T-helper 2 cell treated with Interferon-gamma antibody and Interleukin-4, amounts not matched to agents 5 μg/mL and 100 μg/mL, for 36 hours (primary cell): ENCODE data around the gene OLIG1.
A peak's percentile ranks its signal among the peaks of the same experiment; 100 is the strongest.

Source experiments
- DNase-seq: peaks from one replicate; pipeline ENCODE4 v3.0.0; 2021; ENCODE audit warnings: low spot score
- H3K27ac Mint-ChIP-seq: one replicate; pipeline ENCODE4 v1.8.0; 2021; ENCODE audit warnings: mild to moderate bottlenecking, mixed read lengths
- H3K27me3 Mint-ChIP-seq: one replicate; pipeline ENCODE4 v1.8.0; 2021; ENCODE audit warnings: low read depth, mixed read lengths
- H3K36me3 Mint-ChIP-seq: one replicate; pipeline ENCODE4 v1.8.0; 2021; ENCODE audit warnings: low read depth, mixed read lengths
- H3K4me1 Mint-ChIP-seq: one replicate; pipeline ENCODE4 v1.8.0; 2021; ENCODE audit warnings: low read depth, mixed read lengths
- H3K4me3 Mint-ChIP-seq: one replicate; pipeline ENCODE4 v1.8.0; 2022; ENCODE audit warnings: mild to moderate bottlenecking, moderate library complexity, mixed read lengths
- H3K9me3 Mint-ChIP-seq: one replicate; pipeline ENCODE4 v1.8.0; 2021; ENCODE audit warnings: mixed read lengths

Gene OLIG1

DNA sequence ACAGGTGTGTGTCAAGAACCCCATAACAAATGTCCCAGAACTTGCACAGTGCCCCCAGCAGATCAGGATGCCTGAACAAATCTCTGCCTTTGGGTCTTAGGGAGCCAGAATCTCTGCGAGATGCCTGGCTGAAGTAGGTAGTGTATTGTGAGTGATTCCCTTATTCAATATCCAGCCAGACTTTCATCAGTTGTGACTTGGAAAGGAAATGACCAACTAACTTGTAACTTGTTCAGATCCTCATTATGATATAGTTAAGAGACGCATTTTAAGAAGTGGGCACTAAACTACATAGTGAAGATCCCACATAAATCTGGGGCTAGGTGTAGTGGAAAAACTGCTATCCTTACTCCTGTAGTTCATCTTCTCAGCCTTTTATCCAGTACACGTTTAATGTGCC is 32.4 kb upstream of the OLIG1 start:
- no peaks in the 10 kb centered on the region for H3K9me3 Mint-ChIP-seq
- no peaks in the 10 kb centered on the region for H3K36me3 Mint-ChIP-seq
- peak overlapping the region; percentile 35 for H3K4me3 Mint-ChIP-seq
- no peak overlapping the region for H3K27ac Mint-ChIP-seq
- H3K27me3 Mint-ChIP-seq = peaks cover 36% of the 10 kb centered on the region
- peaks cover 14% of the 10 kb centered on the region for H3K4me1 Mint-ChIP-seq
- DNase-seq = no peak

DNA sequence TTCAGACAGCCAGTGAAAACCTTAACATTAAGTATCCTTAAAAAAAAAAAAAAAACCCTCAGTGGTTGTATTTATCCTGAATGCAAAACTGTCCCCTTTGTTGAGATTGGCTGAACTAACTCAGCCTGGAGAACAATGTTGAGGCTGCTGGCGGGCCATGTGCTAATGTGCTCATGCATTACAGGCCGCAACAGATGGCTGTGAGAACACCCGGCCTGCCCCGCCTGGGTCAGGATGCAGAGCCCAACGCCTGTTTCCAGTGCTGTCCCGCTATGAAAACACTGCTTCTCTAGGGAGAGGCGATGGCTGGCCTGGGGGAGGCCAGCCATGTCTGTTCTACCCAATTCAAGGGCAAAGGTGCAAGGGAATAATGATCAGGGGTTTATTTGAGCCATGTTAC is 30.4 kb upstream of the OLIG1 start:
- Mint-ChIP-seq H3K36me3 (no peaks in the 10 kb centered on the region), H3K4me1 (peaks cover 14% of the 10 kb centered on the region), H3K27ac (no peak overlapping the region), H3K9me3 (no peaks in the 10 kb centered on the region), H3K27me3 (peaks cover 33% of the 10 kb centered on the region), H3K4me3 (no peak overlapping the region)
- DNase-seq = no peak

DNA sequence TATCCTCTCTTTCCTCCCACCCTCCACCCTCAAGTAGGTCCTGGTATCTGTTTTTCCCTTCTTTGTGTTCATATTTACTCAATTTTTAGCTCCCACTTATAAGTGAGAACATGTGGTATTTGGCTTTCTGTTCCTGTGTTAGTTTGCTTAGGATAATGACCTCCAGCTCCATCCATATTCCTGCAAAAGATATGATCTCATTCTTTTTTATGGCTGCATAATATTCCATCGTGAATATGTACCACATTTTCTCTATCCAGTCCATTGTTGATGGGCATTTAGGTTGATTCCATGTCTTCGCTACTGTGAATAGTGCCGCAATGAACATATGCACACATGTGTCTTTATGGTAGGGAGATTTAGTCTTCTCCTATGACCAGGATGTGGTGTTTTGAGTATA is 29.7 kb upstream of the OLIG1 start:
- H3K9me3 Mint-ChIP-seq = no peaks in the 10 kb centered on the region
- peaks cover 14% of the 10 kb centered on the region for H3K4me1 Mint-ChIP-seq
- H3K27me3 Mint-ChIP-seq = peaks cover 36% of the 10 kb centered on the region
- H3K36me3 Mint-ChIP-seq = no peaks in the 10 kb centered on the region
- H3K4me3 Mint-ChIP-seq = no peak overlapping the region
- no peak overlapping the region for H3K27ac Mint-ChIP-seq
- no peak for DNase-seq

DNA sequence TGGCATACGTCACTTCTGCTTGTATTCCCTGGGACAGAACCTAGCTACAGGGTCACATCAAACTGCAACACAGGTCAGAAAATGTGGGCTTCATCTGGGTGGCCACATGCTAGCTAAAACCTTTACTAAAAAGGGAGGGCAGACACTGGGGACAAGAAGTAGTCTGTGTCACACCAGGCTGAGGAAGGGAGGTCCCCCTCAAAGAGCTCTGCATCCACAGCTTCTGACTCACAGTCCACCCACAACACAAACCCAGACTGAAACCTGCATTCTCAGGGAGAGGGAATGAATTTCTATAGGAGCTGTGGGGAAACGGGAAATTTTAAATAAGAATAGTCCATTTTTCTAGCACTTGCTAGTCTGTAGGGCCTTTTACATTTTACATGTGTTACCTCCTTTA is 28.0 kb upstream of the OLIG1 start:
- H3K9me3 Mint-ChIP-seq = no peaks in the 10 kb centered on the region
- H3K4me3 Mint-ChIP-seq = no peak overlapping the region
- H3K27me3 Mint-ChIP-seq = peaks cover 42% of the 10 kb centered on the region
- H3K4me1 Mint-ChIP-seq = peaks cover 6% of the 10 kb centered on the region
- H3K36me3 Mint-ChIP-seq = no peaks in the 10 kb centered on the region
- no peak overlapping the region for H3K27ac Mint-ChIP-seq
- no peak for DNase-seq

DNA sequence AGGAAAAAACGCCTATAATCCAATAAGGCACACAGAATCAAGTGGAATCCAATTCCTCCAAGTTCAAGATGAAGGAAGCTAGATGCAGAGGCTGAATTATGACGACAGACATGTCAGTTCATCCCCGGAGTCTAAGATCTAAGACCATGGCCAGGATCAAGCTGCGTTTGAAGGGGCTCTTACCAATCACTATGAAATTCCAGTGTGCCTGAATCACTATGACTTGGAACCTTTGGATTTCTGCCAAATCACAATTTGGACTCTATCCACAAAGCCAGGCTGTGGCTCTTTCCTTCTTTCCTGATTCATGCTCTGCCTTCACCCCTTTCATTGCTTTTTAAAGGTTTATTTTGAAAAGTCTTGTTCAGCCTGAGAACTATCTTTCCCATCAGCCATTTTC is 27.1 kb upstream of the OLIG1 start:
- Mint-ChIP-seq H3K27ac (no peak overlapping the region), H3K9me3 (no peaks in the 10 kb centered on the region), H3K4me3 (no peak overlapping the region), H3K36me3 (no peaks in the 10 kb centered on the region), H3K27me3 (peaks cover 45% of the 10 kb centered on the region), H3K4me1 (no peaks in the 10 kb centered on the region)
- DNase-seq = no peak

DNA sequence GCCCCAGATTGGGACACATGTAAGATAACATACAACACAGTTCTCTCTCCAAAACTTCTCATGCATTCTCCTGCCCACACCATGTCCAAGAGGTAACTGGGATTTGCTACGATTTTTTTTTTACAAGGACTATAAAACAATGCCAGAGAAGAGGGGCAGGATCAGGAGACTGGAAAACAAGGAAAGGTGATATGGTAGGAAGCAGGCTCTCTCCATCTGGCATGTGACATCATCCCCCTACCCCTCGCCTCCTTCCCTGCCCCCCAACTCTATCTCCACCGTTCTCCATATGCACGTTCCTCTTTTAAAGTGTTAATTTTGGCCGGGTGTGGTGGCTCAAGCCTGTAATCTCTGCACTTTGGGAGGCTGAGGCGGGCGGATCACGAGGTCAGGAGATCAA is 23.5 kb upstream of the OLIG1 start:
- H3K36me3 Mint-ChIP-seq = no peaks in the 10 kb centered on the region
- no peak overlapping the region for H3K4me3 Mint-ChIP-seq
- H3K27me3 Mint-ChIP-seq = peaks cover 28% of the 10 kb centered on the region
- DNase-seq = no peak
- no peaks in the 10 kb centered on the region for H3K9me3 Mint-ChIP-seq
- H3K4me1 Mint-ChIP-seq = peaks cover 2% of the 10 kb centered on the region
- H3K27ac Mint-ChIP-seq = no peak overlapping the region

DNA sequence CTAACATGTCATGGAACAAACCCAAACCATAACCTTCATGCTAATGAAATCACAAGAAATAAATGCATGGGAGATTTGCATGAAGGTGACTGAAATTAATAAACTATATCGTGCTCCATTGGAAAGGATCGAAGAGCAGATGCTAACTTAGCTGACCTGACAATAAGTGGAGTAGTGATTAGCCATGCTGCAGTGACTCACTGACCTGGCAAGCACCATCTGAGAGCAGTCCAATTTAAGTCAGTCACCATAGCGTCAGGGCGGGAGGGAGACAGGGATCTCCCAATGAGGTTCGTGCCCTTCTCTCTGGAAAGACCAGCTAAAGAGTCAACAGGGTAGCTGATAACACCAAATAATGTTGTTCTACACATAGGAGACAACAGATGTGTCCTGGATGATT is 22.7 kb upstream of the OLIG1 start:
- Mint-ChIP-seq H3K27me3 (peaks cover 22% of the 10 kb centered on the region), H3K27ac (no peak overlapping the region)
- no peak for DNase-seq

DNA sequence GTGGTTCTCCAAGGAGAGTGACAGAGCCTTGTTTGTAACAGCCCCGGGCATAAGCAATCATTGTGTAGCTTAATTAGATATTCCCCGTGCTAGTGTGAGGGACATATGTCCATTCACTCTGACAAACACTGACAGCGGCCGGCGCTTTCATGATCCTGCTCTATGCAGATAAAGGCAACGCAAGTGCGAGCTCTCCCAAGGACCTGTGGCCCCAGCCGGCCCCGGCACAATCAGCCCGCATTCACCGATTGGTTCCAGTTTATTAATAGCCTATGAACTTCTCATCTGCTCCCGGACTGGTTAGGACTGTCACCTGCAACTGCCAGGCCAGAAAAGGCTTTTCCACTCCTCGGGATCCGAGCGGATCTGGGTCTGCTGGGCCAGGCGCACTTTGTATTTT is 18.0 kb upstream of the OLIG1 start:
- Mint-ChIP-seq H3K27me3 (peaks cover 31% of the 10 kb centered on the region), H3K9me3 (no peaks in the 10 kb centered on the region), H3K36me3 (no peaks in the 10 kb centered on the region), H3K27ac (no peak overlapping the region), H3K4me1 (peaks cover 2% of the 10 kb centered on the region), H3K4me3 (no peak overlapping the region)
- no peak for DNase-seq

More for the DNA sequence above, 22.7 kb upstream of the OLIG1 start:
- Mint-ChIP-seq H3K4me1 (peaks cover 2% of the 10 kb centered on the region), H3K4me3 (no peak overlapping the region), H3K9me3 (no peaks in the 10 kb centered on the region), H3K36me3 (no peaks in the 10 kb centered on the region)

DNA sequence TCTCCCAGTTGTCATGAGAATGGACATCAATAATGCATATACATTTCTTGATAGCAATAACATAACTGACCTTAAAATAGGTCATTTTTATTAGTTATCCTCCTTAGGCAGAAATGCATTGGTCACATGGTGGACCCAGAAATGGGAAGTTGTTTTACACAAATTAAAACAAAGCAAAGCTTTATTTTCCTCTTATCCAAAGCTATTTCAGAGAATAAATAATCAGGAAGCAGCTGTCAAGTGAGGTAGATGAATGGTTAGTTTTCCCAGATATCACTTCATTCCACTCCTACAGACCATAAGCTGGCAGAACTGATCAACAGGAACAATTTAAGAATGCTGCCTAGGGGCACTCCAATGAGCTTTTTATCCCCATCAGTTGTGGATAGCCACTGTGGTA is 16.0 kb upstream of the OLIG1 start:
- H3K27me3 Mint-ChIP-seq = peaks cover 29% of the 10 kb centered on the region

DNA sequence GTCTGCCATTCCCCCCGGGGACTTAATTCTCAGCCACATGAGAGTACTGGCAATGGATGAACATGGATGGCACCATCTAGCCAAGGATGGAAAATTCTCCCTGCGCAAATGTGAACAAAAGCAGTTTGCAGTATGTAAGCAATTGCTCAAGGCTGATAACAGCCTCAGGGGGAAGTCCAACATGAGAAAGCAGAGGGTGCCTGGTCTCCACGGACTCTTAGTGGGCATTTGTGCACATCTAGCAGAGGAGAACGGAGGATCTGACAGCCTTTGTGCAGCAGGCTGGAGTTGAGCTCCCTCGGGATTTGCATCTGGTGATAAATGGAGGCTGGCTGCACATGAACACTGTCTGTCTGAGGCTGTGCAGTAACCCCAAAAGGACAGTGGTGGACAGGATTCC is 13.9 kb upstream of the OLIG1 start:
- Mint-ChIP-seq H3K4me1 (peaks cover 2% of the 10 kb centered on the region), H3K27me3 (peaks cover 34% of the 10 kb centered on the region), H3K9me3 (no peaks in the 10 kb centered on the region), H3K36me3 (no peaks in the 10 kb centered on the region), H3K27ac (no peak overlapping the region), H3K4me3 (no peak overlapping the region)
- no peak for DNase-seq

More for the DNA sequence above, 16.0 kb upstream of the OLIG1 start:
- Mint-ChIP-seq H3K36me3 (no peaks in the 10 kb centered on the region), H3K4me1 (peaks cover 2% of the 10 kb centered on the region), H3K4me3 (no peak overlapping the region), H3K27ac (no peak overlapping the region), H3K9me3 (no peaks in the 10 kb centered on the region)
- no peak for DNase-seq

DNA sequence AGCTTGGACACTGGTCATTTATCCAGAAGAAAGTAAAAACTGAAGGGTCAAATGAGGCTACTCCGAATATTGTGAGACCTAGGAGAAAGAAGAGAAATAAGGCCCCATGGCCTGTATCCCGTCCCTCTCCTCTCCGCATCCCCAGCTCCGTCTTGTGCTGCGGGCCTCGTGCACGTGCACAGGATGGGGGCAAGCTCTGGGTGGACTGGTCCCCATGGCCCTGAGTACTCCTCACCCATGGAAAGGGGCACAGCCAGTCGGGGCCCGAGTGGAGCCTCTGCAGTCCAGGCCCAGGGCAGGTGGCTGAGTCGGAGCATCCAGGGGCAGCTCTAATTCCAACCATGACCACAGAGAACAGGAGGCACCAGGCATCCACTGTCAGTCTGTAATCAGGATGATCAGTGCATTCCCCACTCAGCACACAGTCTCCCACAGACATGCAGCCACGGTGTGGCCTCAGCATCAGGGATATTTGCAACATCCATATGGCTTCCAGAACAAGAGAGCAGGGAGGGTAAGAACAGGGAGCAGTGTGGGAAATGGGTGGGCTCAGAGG is 12.5 kb upstream of the OLIG1 start:
- no peaks in the 10 kb centered on the region for H3K9me3 Mint-ChIP-seq
- peaks cover 2% of the 10 kb centered on the region for H3K4me1 Mint-ChIP-seq
- H3K4me3 Mint-ChIP-seq = no peak overlapping the region
- H3K36me3 Mint-ChIP-seq = no peaks in the 10 kb centered on the region
- no peak for DNase-seq
- H3K27ac Mint-ChIP-seq = no peak overlapping the region
- peaks cover 41% of the 10 kb centered on the region for H3K27me3 Mint-ChIP-seq

DNA sequence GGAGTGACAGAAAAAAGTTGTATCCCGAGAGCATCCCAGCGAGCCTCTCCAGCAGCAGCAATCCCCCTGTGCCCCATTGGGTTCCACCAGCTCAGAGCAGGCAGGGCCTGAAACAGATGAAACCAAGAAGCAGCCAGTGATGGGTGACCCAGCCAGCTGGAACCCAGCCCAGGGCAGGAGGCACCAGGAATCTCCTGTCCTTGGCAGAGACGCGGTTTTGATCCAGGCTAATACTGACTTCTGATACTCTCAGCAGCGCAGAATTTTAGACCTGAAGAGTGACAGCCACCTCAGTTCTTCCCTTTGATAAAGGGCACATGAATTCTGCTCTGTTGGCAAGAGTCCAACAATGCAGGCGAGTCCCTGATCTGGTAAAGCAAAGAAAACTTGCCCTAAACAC is 11.4 kb upstream of the OLIG1 start:
- Mint-ChIP-seq H3K4me3 (no peak overlapping the region), H3K36me3 (no peaks in the 10 kb centered on the region), H3K9me3 (no peaks in the 10 kb centered on the region), H3K27me3 (peaks cover 37% of the 10 kb centered on the region), H3K4me1 (peaks cover 2% of the 10 kb centered on the region), H3K27ac (no peak overlapping the region)
- DNase-seq = no peak

DNA sequence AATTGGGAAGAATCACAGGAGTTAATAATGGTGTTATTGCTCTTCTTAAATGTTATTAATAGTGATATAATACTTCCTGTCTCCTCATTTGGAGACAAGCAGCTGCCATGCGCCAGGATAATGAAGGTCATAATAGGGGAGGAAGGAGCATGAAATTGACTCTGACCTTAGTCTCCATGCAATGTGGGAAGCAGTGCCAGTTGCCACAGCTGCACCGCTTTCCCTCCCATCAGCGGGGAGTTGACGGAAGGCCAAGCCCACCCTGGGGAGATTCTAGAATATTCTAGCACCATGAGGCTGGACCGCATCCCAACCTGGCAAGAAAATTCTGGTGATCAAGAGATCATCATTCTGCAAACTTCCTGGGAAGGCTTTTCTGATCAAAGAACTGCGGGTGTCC is 11.0 kb upstream of the OLIG1 start:
- Mint-ChIP-seq H3K27ac (no peak overlapping the region), H3K27me3 (peaks cover 37% of the 10 kb centered on the region), H3K9me3 (no peaks in the 10 kb centered on the region), H3K4me1 (peaks cover 2% of the 10 kb centered on the region), H3K4me3 (no peak overlapping the region), H3K36me3 (no peaks in the 10 kb centered on the region)
- no peak for DNase-seq

DNA sequence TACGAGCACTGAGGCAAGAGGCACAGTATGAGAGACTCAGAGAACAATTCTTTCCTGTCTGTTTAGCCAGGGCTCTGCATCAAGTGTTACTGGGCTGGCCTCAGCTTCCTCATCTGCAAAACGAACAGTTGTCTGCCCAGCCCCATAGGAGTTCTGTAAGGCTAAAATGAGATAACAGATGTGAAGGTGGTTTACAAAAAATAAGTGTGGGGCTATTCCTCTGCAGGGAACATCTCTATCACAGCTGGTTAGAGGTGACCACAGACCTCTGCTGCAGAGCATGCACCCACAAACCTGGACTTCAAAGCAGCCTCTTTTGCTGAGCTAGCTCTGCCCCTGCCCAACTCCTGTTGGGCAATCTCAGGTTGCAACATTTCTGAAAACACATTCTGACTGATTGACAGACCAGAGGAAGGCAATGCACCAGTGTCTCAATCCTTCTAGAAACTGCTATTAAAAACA is 10.5 kb upstream of the OLIG1 start:
- Mint-ChIP-seq H3K4me3 (no peak overlapping the region), H3K27ac (no peak overlapping the region), H3K9me3 (no peaks in the 10 kb centered on the region), H3K27me3 (peaks cover 33% of the 10 kb centered on the region), H3K36me3 (no peaks in the 10 kb centered on the region), H3K4me1 (peaks cover 2% of the 10 kb centered on the region)
- no peak for DNase-seq

DNA sequence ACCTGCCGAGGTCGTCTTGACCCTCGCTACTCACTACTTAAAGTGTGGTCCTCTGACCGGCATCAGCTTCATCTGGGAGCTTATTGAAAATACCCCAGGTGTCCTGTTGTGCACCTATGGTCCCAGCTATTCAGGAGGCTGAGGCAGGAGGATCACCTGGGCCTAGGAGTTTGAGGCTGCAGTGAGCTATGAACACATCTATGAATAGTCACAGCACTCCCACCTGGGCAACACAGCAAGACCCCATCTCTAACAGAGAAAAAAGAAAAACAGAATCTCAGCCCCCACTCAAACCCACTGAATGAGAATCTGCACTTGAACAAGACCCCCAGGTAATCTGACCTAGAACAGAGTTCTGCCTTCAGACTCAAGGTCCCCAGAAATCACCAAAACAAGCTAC is 8.7 kb upstream of the OLIG1 start:
- H3K27me3 Mint-ChIP-seq = peaks cover 40% of the 10 kb centered on the region
- H3K4me1 Mint-ChIP-seq = peaks cover 2% of the 10 kb centered on the region
- DNase-seq = no peak
- H3K27ac Mint-ChIP-seq = no peak overlapping the region
- H3K36me3 Mint-ChIP-seq = no peaks in the 10 kb centered on the region
- no peak overlapping the region for H3K4me3 Mint-ChIP-seq
- H3K9me3 Mint-ChIP-seq = no peaks in the 10 kb centered on the region
